Adrenal gland (tissue), 12 donors: Measurements from ENCODE around the gene HOXB7. TPM values are rescaled to one million over a fixed set of nuclear protein-coding genes. Genes with fewer than 3 reads are reported as not detected.

Experiments
- DNase-seq, 7 donors: peaks; one replicate each; pipeline ENCODE4 v3.0.0-alpha.2; 2019 to 2020
- H3K27ac ChIP-seq, 5 donors: fragments of 200-600 bp; sonication (generic) in 4 of 5; 1 replicate in 3 of 5; 2 replicates in 2 of 5; pipeline versions ENCODE4 v1.5.1 to v1.8.0; 2016 to 2020; ENCODE audit warnings: mild to moderate bottlenecking in 1 of 5
- H3K27me3 ChIP-seq: fragments of 200-600 bp; 2 replicates; pipeline ENCODE4 v1.8.0; 2021
- H3K36me3 ChIP-seq, 2 donors: fragments of 200-600 bp; replicated peaks in 1 of 2; 1 replicate in 1 of 2; 2 replicates in 1 of 2; pipeline versions ENCODE4 v1.5.1 to v1.8.0; 2018 to 2022
- H3K4me1 ChIP-seq, 2 donors: fragments of 200-600 bp; replicated peaks in 1 of 2; 1 replicate in 1 of 2; 2 replicates in 1 of 2; pipeline versions ENCODE4 v1.5.1 to v1.8.0; 2018 to 2021
- H3K4me3 ChIP-seq, 4 donors: fragments of 200-600 bp; sonication (generic) in 3 of 4; one replicate each; pipeline ENCODE4 v1.5.1; 2016 to 2018
- H3K9me3 ChIP-seq, 3 donors: fragments of 200-600 bp; sonication (generic) in 1 of 3; replicated peaks in 1 of 3; 1 replicate in 2 of 3; 2 replicates in 1 of 3; pipeline versions ENCODE4 v1.5.1 to v1.8.0; 2016 to 2021
- POLR2A ChIP-seq, 2 donors: fragments of 450-650 bp; IDR thresholded peaks; one replicate each; pipeline ENCODE4 v1.6.1; 2017; ENCODE audit warnings: antibody characterized with exemption in 2 of 2, mild to moderate bottlenecking in 2 of 2, moderate library complexity in 1 of 2
- WGBS, 4 donors: extraction: QIAGEN DNeasy Blood & Tissue Kit in 2 of 4; methylation state at CpG; one replicate each; pipeline versions ENCODE4 v1.1.5 to v1.1.7; 2013 to 2017; 5-methylcytosine and 5-hydroxymethylcytosine counted together
- intact Hi-C, 2 donors: fragments of 100-400 bp; cut with DNase I; formaldehyde crosslinking; loops; one replicate each; pipeline versions ENCODE4 v1.14.1 to v1.15.0; 2022 to 2023
- polyA plus RNA-seq, 3 donors: library from polyadenylated mRNA; stranded (reverse); fragments of 200-250 nt in 2 of 3; fragments of 350-450 nt in 1 of 3; fragmentation: Illumina TruSeq in 1 of 3; extraction: RNeasy Lipid Tissue Mini Kit (QIAGEN cat#74804) in 1 of 3; gene quantifications; one replicate each; pipeline ENCODE4 v1.2.3, GENCODE V29; 2013 to 2014
- total RNA-seq, 9 donors: library from RNA; depleted of rRNA in 4 of 9; stranded (reverse); fragments of >200 nt in 4 of 9; fragments of 120-200 nt in 1 of 9; fragmentation: NEBNext Ultra II Directional in 1 of 9; extraction: Animal tissue kit (Norgen Biotek cat#: 25700) in 1 of 9; gene quantifications; one replicate each; pipeline versions ENCODE4 v1.1.0 to v1.2.4, GENCODE V29; 2013 to 2023
- TF ChIP-seq, protein P1 (sequence below), 6 experiments: fragments of 450-650 bp in 4 of 6; fragments of 200-600 bp in 2 of 6; sonication (generic) in 1 of 6; IDR thresholded peaks; 1 replicate in 5 of 6; 2 replicates in 1 of 6; pipeline versions ENCODE4 v1.5.1 to v1.8.0; 2016 to 2021; ENCODE audit warnings: antibody characterized with exemption in 6 of 6, mild to moderate bottlenecking in 2 of 6, moderate library complexity in 1 of 6
- donor health status: healthy with polysubstance abuse.
- donor health status: Bipolar disorder and iron deficiency.
- donor health status: DM: yes; HTN: yes; CAD: no.
- donor health status: DM: no; HTN: no; CAD: no.
- donor health status: DM: no; HTN: no; CAD: no.
- donor health status: DM: yes; HTN: yes; CAD: no.

Gene HOXB7
- total and polyA plus RNA-seq, 12 donors, result 6.2 to 27.0 (median 13.5) TPM

DNA sequence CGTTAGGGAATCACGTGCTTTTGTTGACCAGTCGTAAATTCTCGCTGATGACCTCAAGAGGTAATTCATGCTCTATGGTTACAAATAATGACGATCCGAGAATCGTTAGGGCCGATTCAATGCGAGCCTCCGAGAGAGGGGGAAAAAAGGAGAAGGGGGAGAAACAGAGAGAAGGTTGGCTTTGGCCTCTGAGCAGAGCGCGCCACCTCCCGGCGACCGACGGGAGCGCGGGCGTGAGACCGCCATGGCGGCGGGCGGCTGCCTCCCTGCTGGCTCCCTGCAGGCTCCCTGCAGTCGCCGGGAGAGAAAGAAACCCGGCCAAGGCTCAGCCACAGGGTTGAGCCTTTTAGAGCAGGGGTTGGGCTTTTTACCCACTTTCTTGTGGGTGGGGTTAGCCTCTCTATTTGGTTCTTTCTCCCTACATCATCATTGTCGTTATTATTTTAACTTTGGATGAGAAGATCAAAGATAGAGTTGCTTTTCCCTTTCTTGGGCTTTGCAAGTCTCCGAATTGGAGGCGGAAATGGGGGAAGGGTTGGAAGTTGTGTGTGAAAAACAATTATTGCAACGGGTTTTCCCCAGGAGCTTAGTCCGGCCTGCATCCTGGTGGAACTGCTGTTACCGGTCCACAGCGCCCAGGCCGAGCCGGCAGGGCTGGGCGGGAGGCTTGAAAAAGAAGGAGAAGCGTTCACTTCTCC is 16.8 kb downstream of the HOXB7 start:
- no peaks in the 10 kb centered on the region for H3K27me3 ChIP-seq
- TF ChIP-seq POLR2A (IDR thresholded peaks at IDR 0.05), result peak; percentile 22 to 27
- TF ChIP-seq, protein P1, sequence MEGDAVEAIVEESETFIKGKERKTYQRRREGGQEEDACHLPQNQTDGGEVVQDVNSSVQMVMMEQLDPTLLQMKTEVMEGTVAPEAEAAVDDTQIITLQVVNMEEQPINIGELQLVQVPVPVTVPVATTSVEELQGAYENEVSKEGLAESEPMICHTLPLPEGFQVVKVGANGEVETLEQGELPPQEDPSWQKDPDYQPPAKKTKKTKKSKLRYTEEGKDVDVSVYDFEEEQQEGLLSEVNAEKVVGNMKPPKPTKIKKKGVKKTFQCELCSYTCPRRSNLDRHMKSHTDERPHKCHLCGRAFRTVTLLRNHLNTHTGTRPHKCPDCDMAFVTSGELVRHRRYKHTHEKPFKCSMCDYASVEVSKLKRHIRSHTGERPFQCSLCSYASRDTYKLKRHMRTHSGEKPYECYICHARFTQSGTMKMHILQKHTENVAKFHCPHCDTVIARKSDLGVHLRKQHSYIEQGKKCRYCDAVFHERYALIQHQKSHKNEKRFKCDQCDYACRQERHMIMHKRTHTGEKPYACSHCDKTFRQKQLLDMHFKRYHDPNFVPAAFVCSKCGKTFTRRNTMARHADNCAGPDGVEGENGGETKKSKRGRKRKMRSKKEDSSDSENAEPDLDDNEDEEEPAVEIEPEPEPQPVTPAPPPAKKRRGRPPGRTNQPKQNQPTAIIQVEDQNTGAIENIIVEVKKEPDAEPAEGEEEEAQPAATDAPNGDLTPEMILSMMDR (IDR thresholded peaks at IDR 0.05), result peak; percentile 88 to 94 (median 92)
- H3K4me1 ChIP-seq, result peaks cover 0 to 33% of the 10 kb centered on the region in 2 donors
- intact Hi-C loops, result loop anchor here in 1 of 2 donors (10.0 kb wide), 1 partner anchor 249 kb away; no protein-coding TSS in a partner anchor
- WGBS, 4 donors, result 14 to 37% (median 15%) methylated on average over 17 to 37 of the region's 37 CpGs
- peak; percentile 77 to 91 (median 84) for DNase-seq
- peak overlapping the region in 2 of 4 donors; percentile 41 to 54 for H3K4me3 ChIP-seq
- H3K27ac ChIP-seq, result peak overlapping the region in 3 of 5 donors; percentile 53 to 66 (median 62)
- no peaks in the 10 kb centered on the region for H3K9me3 ChIP-seq
- H3K36me3 ChIP-seq, result peaks cover 0 to 13% of the 10 kb centered on the region in 2 donors

DNA sequence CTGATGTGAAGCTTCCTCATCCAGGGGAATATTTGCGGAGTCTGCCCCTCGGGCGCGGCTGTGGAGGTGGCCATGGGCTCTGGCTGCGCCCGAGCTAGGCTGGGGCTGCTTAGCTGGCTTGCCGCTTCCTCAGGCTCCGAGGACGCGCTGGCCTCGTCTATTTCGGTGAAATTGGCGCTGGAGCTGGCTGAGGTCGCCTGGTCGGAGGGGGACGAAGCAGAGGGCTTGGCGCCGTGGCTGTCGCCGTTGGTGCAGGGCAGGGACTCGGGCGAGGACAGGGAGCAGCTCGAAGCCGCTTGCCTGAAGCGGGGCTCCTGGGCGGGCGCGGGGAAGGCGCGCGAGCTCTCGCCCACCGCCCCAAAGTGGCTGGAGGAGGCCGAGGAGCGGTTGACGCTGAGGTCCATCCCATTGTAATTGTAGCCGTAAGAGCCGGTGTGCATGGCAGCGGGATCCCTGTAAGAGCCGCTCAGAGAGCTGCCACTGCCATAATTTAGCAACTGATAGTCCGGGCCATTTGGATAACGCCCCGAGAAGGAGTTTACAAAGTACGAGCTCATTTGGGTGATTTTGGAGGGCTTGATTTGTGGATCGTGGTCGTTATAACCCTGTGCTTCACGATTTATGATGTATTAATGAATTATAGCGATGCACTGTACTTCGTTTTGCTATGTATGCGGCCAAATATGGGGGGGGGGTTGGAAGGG is 17.5 kb downstream of the HOXB7 start, which contains the start of gene HOXB5:
Gene HOXB5 (minus strand): TSS at position 654 of the 704 bp plus-strand sequence. CDS start 97 bp downstream, at position 557.
- TF ChIP-seq POLR2A (IDR thresholded peaks at IDR 0.05), result no peak
- TF ChIP-seq, protein P1 (IDR thresholded peaks at IDR 0.05), result no peak
- intact Hi-C loops, result loop anchor here in 1 of 2 donors (10.0 kb wide), 1 partner anchor 248 kb away; no protein-coding TSS in a partner anchor
- Histone ChIP-seq H3K27me3 (no peaks in the 10 kb centered on the region), H3K27ac (peak within 1 kb of the TSS in 3 of 5 donors; percentile 53 to 79 (median 62)), H3K9me3 (no peaks in the 10 kb centered on the region), H3K4me1 (peaks cover 0 to 29% of the 10 kb centered on the region in 2 donors), H3K36me3 (peaks cover 0 to 13% of the 10 kb centered on the region in 2 donors), H3K4me3 (peak within 1 kb of the TSS in 2 of 4 donors; percentile 41 to 54)
- peak in 3 of 7 donors; percentile 46 to 52 (median 46) for DNase-seq
- 5 to 19% (median 8%) methylated on average over 14 to 50 of the region's 50 CpGs for WGBS, 4 donors

- peaks cover 0 to 29% of the 10 kb centered on the region in 2 donors for H3K4me1 ChIP-seq
- H3K4me3 ChIP-seq, result peak overlapping the region in 1 of 4 donors; percentile 54
- H3K27me3 ChIP-seq, result no peaks in the 10 kb centered on the region
Measured at GRCh38 chr17:48592577-48592976, 18.2 kb downstream of the HOXB7 start.

More at GRCh38 chr17:48592577-48592976, 18.2 kb downstream of the HOXB7 start:
- Histone ChIP-seq H3K36me3 (peaks cover 0 to 13% of the 10 kb centered on the region in 2 donors), H3K27ac (peak overlapping the region in 2 of 5 donors; percentile 53 to 79), H3K9me3 (no peaks in the 10 kb centered on the region)
- TF ChIP-seq, protein P1 (IDR thresholded peaks at IDR 0.05), result no peak
- TF ChIP-seq POLR2A (IDR thresholded peaks at IDR 0.05), result no peak
- intact Hi-C loops, result loop anchor here in 1 of 2 donors (10.0 kb wide), 1 partner anchor 248 kb away; no protein-coding TSS in a partner anchor
- DNase-seq, result no peak
- WGBS, 4 donors, result 38 to 54% (median 48%) methylated on average over 14 of the region's 14 CpGs
